Keratinocyte (primary cell): ENCODE data around the gene NGLY1.

Source experiments
- CTCF ChIP-seq, 3 experiments: IDR thresholded peaks in 1 of 3; conservative IDR thresholded peaks in 1 of 3; optimal IDR thresholded peaks in 1 of 3; 2 replicates in 2 of 3; 3 replicates in 1 of 3; pipeline versions ENCODE3 to v1.5.1; 2011; ENCODE audit warnings: low read length in 3 of 3, mild to moderate bottlenecking in 3 of 3, moderate library complexity in 2 of 3, control low read depth in 1 of 3, inconsistent platforms in 1 of 3; ENCODE audit not compliant: insufficient read depth in 2 of 3; ENCODE audit errors: extremely low read depth in 1 of 3
- EZH2 ChIP-seq: IDR thresholded peaks from one replicate; pipeline ENCODE4 v1.6.1; 2012; ENCODE audit warnings: inconsistent platforms, mild to moderate bottlenecking, low read length, moderate library complexity

GRCh38 chr3:25830373-25831280 is 47.4 kb upstream of the NGLY1 start:
- no peak for TF ChIP-seq CTCF (optimal IDR thresholded peaks at IDR 0.05 in 1 of 3, IDR thresholded peaks at IDR 0.05 in 1 of 3, conservative IDR thresholded peaks at IDR 0.05 in 1 of 3; ENCODE audit: extremely low read depth in 1 of 3, insufficient read depth in 2 of 3, low read length in 3 of 3)
- TF ChIP-seq EZH2, result no peak
